Measurements from ENCODE around the gene TRIM22. TPM values are rescaled to one million over a fixed set of nuclear protein-coding genes. Genes with fewer than 3 reads are reported as not detected.
"Not testable (repeated sequence)": the region's sequence is repeated elsewhere in the genome, so short reads cannot be mapped to it uniquely, and the experiment has no call there.

TRIM22 gene
- total RNA-seq, 1 experiment from 2014 or later: 0.61 TPM

DNA sequence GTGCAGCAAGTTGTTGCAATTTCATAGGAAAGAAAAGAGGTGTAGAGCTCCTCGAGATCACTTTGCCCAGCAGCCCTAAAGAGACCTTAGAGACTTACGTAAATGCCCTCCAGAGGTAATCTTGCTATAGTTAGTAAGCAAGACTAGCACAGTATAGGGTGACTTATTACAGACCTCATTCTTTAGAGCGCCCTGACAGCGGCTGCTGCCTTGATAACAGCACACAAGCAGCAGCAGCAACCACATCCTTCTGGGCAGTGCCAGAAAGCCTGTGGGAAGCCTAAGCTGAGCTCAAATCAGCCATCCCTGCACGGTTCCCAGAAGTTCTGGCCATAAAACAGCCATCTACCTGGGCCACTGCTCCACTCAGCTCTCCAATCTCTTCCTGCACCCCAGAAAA lies 24.1 kb downstream of the TRIM22 start:
- no TSS peak for BruUV-seq (replicated peaks)
- no peak for DNase-seq (ENCODE audit: low read depth, low spot score)
- RAD21 ChIA-PET (ENCODE audit: low non-redundant PET in 1 of 2, low total read pairs in 2 of 2, uncharacterized antibody in 2 of 2, unreplicated experiment in 2 of 2): no interaction called here
- no peak for TF ChIP-seq CEBPB (IDR thresholded peaks at IDR 0.05; ENCODE audit: low read depth)
- TF ChIP-seq SRF (IDR thresholded peaks at IDR 0.05; ENCODE audit: low read depth): no peak
- TF ChIP-seq EZH2 (IDR thresholded peaks at IDR 0.05): no peak
- TF ChIP-seq, protein P1, sequence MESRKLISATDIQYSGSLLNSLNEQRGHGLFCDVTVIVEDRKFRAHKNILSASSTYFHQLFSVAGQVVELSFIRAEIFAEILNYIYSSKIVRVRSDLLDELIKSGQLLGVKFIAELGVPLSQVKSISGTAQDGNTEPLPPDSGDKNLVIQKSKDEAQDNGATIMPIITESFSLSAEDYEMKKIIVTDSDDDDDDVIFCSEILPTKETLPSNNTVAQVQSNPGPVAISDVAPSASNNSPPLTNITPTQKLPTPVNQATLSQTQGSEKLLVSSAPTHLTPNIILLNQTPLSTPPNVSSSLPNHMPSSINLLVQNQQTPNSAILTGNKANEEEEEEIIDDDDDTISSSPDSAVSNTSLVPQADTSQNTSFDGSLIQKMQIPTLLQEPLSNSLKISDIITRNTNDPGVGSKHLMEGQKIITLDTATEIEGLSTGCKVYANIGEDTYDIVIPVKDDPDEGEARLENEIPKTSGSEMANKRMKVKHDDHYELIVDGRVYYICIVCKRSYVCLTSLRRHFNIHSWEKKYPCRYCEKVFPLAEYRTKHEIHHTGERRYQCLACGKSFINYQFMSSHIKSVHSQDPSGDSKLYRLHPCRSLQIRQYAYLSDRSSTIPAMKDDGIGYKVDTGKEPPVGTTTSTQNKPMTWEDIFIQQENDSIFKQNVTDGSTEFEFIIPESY (IDR thresholded peaks at IDR 0.05; ENCODE audit: extremely low read depth, insufficient replicate concordance, low read length): no peak
- TF ChIP-seq YY1 (IDR thresholded peaks at IDR 0.05; ENCODE audit: extremely low read depth, insufficient replicate concordance, low read depth, low read length): no peak
- no peak for TF ChIP-seq RAD21 (IDR thresholded peaks at IDR 0.05; ENCODE audit: low read depth)
- TF ChIP-seq CBX3 (IDR thresholded peaks at IDR 0.05; ENCODE audit: low read depth): no peak
- no peak for TF ChIP-seq ZNF274 (IDR thresholded peaks at IDR 0.05; ENCODE audit: low read depth, low read length)
- TF ChIP-seq FOSL1 (IDR thresholded peaks at IDR 0.05; ENCODE audit: low read depth): no peak
- Histone ChIP-seq H3K9ac (ENCODE audit: low read length) (no peak overlapping the region), H2AFZ (ENCODE audit: low read depth, low read length, poor library complexity, severe bottlenecking) (no peak overlapping the region), H3K9me3 (ENCODE audit: control insufficient read depth in 1 of 2, insufficient read depth in 1 of 2, low read depth in 1 of 2, low read length in 2 of 2) (no peaks in the 10 kb centered on the region), H3K4me2 (ENCODE audit: low read length) (no peak overlapping the region), H3K27ac (ENCODE audit: low read depth, low read length) (no peak overlapping the region), H3K27me3 (ENCODE audit: insufficient read depth, low read length) (peaks cover 37% of the 10 kb centered on the region), H4K20me1 (ENCODE audit: insufficient read depth) (no peaks in the 10 kb centered on the region; the same call in 1 of the 2 replicates), H3K9me2 (ENCODE audit: insufficient read depth) (no peaks in the 10 kb centered on the region), H3K4me3 (replicated peaks in 1 of 2; ENCODE audit: low read depth in 1 of 2, low read length in 2 of 2) (no peak overlapping the region), H3K4me1 (ENCODE audit: control insufficient read depth in 1 of 2, insufficient read depth in 2 of 2, low read length in 2 of 2) (no peaks in the 10 kb centered on the region), H3K36me3 (ENCODE audit: control insufficient read depth in 1 of 2, insufficient read depth in 2 of 2, low read length in 2 of 2) (no peaks in the 10 kb centered on the region), H3K79me2 (ENCODE audit: insufficient read depth, low read length) (no peaks in the 10 kb centered on the region)
- CTCF ChIA-PET: no interaction called here
- POLR2A ChIA-PET: no interaction called here
- intact Hi-C loops (cut with micrococcal nuclease): loop anchor here (5.0 kb wide), 2 partner anchors 111 to 591 kb away; no protein-coding TSS in a partner anchor
- ATAC-seq: no peak

DNA sequence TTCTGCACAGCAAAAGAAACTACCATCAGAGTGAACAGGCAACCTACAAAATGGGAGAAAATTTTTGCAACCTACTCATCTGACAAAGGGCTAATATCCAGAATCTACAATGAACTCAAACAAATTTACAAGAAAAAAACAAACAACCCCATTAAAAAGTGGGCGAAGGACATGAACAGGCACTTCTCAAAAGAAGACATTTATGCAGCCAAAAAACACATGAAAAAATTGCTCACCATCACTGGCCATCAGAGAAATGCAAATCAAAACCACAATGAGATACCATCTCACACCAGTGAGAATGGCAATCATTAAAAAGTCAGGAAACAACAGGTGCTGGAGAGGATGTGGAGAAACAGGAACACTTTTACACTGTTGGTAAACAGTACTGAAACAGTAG lies 26.9 kb downstream of the TRIM22 start:
- CTCF ChIA-PET; ATAC-seq; H3K4me1 ChIP-seq (ENCODE audit: control insufficient read depth in 1 of 2, insufficient read depth in 2 of 2, low read length in 2 of 2); intact Hi-C loops (cut with micrococcal nuclease); H2AFZ ChIP-seq (ENCODE audit: low read depth, low read length, poor library complexity, severe bottlenecking); POLR2A ChIA-PET; H3K9ac ChIP-seq (ENCODE audit: low read length); BruUV-seq (replicated peaks); H3K4me2 ChIP-seq (ENCODE audit: low read length); H3K9me3 ChIP-seq (ENCODE audit: control insufficient read depth in 1 of 2, insufficient read depth in 1 of 2, low read depth in 1 of 2, low read length in 2 of 2); DNase-seq (ENCODE audit: low read depth, low spot score); H3K36me3 ChIP-seq (ENCODE audit: control insufficient read depth in 1 of 2, insufficient read depth in 2 of 2, low read length in 2 of 2); H3K4me3 ChIP-seq (replicated peaks in 1 of 2; ENCODE audit: low read depth in 1 of 2, low read length in 2 of 2); H3K9me2 ChIP-seq (ENCODE audit: insufficient read depth); RAD21 ChIA-PET (ENCODE audit: low non-redundant PET in 1 of 2, low total read pairs in 2 of 2, uncharacterized antibody in 2 of 2, unreplicated experiment in 2 of 2); H3K27ac ChIP-seq (ENCODE audit: low read depth, low read length); H3K79me2 ChIP-seq (ENCODE audit: insufficient read depth, low read length); H4K20me1 ChIP-seq (ENCODE audit: insufficient read depth): not testable (repeated sequence)
- peaks cover 34% of the 10 kb centered on the region for H3K27me3 ChIP-seq (ENCODE audit: insufficient read depth, low read length)

Data from HCT116 (cell line).